Activated naive CD4-positive, alpha-beta T cell treated with anti-CD3 and anti-CD28 coated beads, Interleukin-2, amount 50 U/mL, for 16 hours (primary cell): ENCODE data around the gene AKAP7.

ENCODE experiments used
- DNase-seq: peaks from one replicate; pipeline ENCODE4 v3.0.0-alpha.2; 2020

The AKAP7 gene

GRCh38 chr6:131205481-131206244, 70.4 kb downstream of the AKAP7 start:
- no peak for DNase-seq

GRCh38 chr6:131206463-131207251, 71.4 kb downstream of the AKAP7 start:
- no peak for DNase-seq

GRCh38 chr6:131208787-131209186, 73.5 kb downstream of the AKAP7 start:
- no peak for DNase-seq

GRCh38 chr6:131210469-131210868, 75.2 kb downstream of the AKAP7 start:
- no peak for DNase-seq

- no peak for DNase-seq
Observed at GRCh38 chr6:131212024-131212423, 76.8 kb downstream of the AKAP7 start.

GRCh38 chr6:131212913-131213312, 77.6 kb downstream of the AKAP7 start:
- no peak for DNase-seq

GRCh38 chr6:131213501-131213990, 78.3 kb downstream of the AKAP7 start:
- DNase-seq: no peak

- no peak for DNase-seq
Observed at GRCh38 chr6:131215219-131215618, 80.0 kb downstream of the AKAP7 start.

GRCh38 chr6:131216246-131216645, 81.0 kb downstream of the AKAP7 start:
- DNase-seq: no peak

GRCh38 chr6:131222773-131223172, 87.5 kb downstream of the AKAP7 start:
- DNase-seq: no peak

GRCh38 chr6:131223416-131223815, 88.1 kb downstream of the AKAP7 start:
- no peak for DNase-seq

GRCh38 chr6:131225127-131225526, 89.9 kb downstream of the AKAP7 start:
- DNase-seq: no peak

- no peak for DNase-seq
Observed at GRCh38 chr6:131225959-131226358, 90.7 kb downstream of the AKAP7 start.

- DNase-seq: no peak
Observed at GRCh38 chr6:131226459-131227157, 91.3 kb downstream of the AKAP7 start.

- no peak for DNase-seq
Observed at GRCh38 chr6:131227158-131227543, 91.9 kb downstream of the AKAP7 start.

GRCh38 chr6:131231103-131231502, 95.8 kb downstream of the AKAP7 start:
- no peak for DNase-seq

- DNase-seq: no peak
Observed at GRCh38 chr6:131231891-131232290, 96.6 kb downstream of the AKAP7 start.

- DNase-seq: no peak
Observed at GRCh38 chr6:131244942-131245341, 109.7 kb downstream of the AKAP7 start.

- DNase-seq: peak; percentile 15
Observed at GRCh38 chr6:131250122-131250521, 114.9 kb downstream of the AKAP7 start.

GRCh38 chr6:131250936-131251335, 115.7 kb downstream of the AKAP7 start:
- no peak for DNase-seq

GRCh38 chr6:131251590-131252199, 116.4 kb downstream of the AKAP7 start:
- DNase-seq: no peak

- DNase-seq: no peak
Observed at GRCh38 chr6:131255434-131255833, 120.2 kb downstream of the AKAP7 start.

- no peak for DNase-seq
Observed at GRCh38 chr6:131255911-131256310, 120.6 kb downstream of the AKAP7 start.
